ENCODE results near the gene PKDREJ. TPM values are rescaled to one million over a fixed set of nuclear protein-coding genes. Genes with fewer than 3 reads are reported as not detected.

The PKDREJ gene
- polyA plus RNA-seq, 1 of the 3 experiments (the other 2 are of a cell fraction) = not detected

DNA sequence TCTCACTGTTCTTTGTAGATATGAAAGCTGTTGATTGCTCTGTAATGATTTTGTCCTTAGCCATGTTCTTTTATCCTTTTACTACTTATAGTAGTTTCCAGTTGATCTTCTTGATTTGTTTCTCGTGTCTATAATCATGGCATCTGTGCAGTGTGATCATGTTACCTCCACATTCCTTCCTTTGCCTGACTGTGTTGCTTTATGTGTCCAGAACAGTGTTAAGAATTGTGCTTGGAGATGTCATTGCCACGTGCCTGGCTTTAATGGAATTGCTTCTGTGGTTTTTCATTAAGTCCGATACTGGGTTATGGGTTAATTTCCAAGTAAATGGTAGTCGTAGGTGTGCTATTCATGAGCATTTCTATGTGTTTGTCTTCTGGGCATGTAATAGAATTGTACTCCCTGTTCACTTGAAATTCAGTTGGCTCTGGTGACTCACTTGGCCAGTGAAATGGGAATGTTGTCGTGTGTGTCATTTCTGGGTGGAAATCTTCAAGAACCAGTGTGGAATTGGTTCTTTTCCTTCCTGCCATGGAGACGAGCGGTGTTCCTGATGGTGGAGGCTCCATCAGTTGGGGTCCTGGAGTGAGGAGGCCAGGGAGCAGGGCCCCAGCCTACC is 40.3 kb upstream of the PKDREJ start:
- ChIA-PET CTCF (interaction anchor here (1.4 to 3.2 kb wide), 2 partner anchors 181 to 297 kb away, joined by 3 to 16 read pairs; no protein-coding TSS in a partner anchor), POLR2A (no interaction called here)
- WGBS (ENCODE audit: low lambda C conversion rate) = 79% methylated on average over 7 of the region's 7 CpGs
- no peaks in the 10 kb centered on the region for H3K9me3 ChIP-seq
- no peak overlapping the region for H3K4me3 ChIP-seq (ENCODE audit: low read depth in 2 of 2, low read length in 1 of 2)
- H3K4me2 ChIP-seq = peak overlapping the region; percentile 19
- H3K27me3 ChIP-seq (ENCODE audit: insufficient read depth) = no peaks in the 10 kb centered on the region
- H4K20me1 ChIP-seq (ENCODE audit: insufficient read depth) = peaks cover 10% of the 10 kb centered on the region; the same call in 1 of the 2 replicates
- H3F3A ChIP-seq (replicated peaks; ENCODE audit: insufficient read depth) = peaks cover 21% of the 10 kb centered on the region
- DNase-seq = no peak
- peak overlapping the region in 1 of 2 experiments; percentile 50; a peak in 2 of 4 replicates for H3K27ac ChIP-seq (ENCODE audit: low read depth in 2 of 2, low read length in 1 of 2)
- H3K79me2 ChIP-seq (ENCODE audit: insufficient read depth) = peaks cover 99% of the 10 kb centered on the region
- peaks cover 0 to 13% of the 10 kb centered on the region in 2 experiments for H3K36me3 ChIP-seq (replicated peaks in 1 of 2; ENCODE audit: control insufficient read depth in 1 of 2, insufficient read depth in 2 of 2, low read length in 1 of 2)
- peak; percentile 27; the same call in 1 of the 2 replicates for TF ChIP-seq FOSL2 (IDR thresholded peaks at IDR 0.05; ENCODE audit: borderline replicate concordance, low read depth)
- TF ChIP-seq, protein P1, sequence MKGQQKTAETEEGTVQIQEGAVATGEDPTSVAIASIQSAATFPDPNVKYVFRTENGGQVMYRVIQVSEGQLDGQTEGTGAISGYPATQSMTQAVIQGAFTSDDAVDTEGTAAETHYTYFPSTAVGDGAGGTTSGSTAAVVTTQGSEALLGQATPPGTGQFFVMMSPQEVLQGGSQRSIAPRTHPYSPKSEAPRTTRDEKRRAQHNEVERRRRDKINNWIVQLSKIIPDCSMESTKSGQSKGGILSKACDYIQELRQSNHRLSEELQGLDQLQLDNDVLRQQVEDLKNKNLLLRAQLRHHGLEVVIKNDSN (IDR thresholded peaks at IDR 0.05; ENCODE audit: borderline replicate concordance, low read depth) = no peak
- H3K4me1 ChIP-seq (ENCODE audit: control insufficient read depth in 1 of 2, insufficient read depth in 2 of 2, low read depth in 1 of 2, low read length in 1 of 2) = peaks cover 2 to 10% of the 10 kb centered on the region in 2 experiments; a peak in 1 of 4 replicates
- H2AFZ ChIP-seq (ENCODE audit: low read depth) = no peak overlapping the region
- H3K9me2 ChIP-seq = no peaks in the 10 kb centered on the region
- H3K9ac ChIP-seq = no peak overlapping the region

DNA sequence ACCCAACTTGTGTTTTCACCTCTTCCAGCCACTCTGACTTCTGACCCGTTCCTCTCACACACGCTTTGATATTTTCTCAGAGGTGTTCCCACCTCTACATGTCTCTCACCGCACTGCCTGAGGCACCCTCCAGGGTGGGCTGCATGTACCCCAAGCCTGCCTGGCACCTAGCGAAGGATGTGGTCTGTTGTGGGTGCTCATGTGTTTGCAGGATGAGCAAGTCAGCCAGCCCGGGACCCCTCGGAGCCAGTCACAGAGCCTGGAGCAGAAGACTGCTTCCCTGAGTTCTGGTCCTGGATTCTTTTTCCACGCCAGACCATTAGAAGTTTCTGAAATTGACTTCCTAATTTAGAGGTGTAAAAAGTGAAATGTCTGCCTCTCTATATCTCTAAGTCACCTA is 37.3 kb upstream of the PKDREJ start:
- POLR2A ChIA-PET = no interaction called here
- H3K27ac ChIP-seq (ENCODE audit: low read depth in 2 of 2, low read length in 1 of 2) = no peak overlapping the region
- WGBS (ENCODE audit: low lambda C conversion rate) = 92% methylated on average over 7 of the region's 7 CpGs
- H3K79me2 ChIP-seq (ENCODE audit: insufficient read depth) = peaks cover 86% of the 10 kb centered on the region
- CTCF ChIA-PET = interaction anchor here (1.2 to 1.3 kb wide), 2 partner anchors 54 to 178 kb away, joined by 3 read pairs; no protein-coding TSS in a partner anchor
- H3K4me1 ChIP-seq (ENCODE audit: control insufficient read depth in 1 of 2, insufficient read depth in 2 of 2, low read depth in 1 of 2, low read length in 1 of 2) = peaks cover 14 to 19% of the 10 kb centered on the region in 2 experiments; a peak in 3 of 4 replicates
- TF ChIP-seq, protein P2, sequence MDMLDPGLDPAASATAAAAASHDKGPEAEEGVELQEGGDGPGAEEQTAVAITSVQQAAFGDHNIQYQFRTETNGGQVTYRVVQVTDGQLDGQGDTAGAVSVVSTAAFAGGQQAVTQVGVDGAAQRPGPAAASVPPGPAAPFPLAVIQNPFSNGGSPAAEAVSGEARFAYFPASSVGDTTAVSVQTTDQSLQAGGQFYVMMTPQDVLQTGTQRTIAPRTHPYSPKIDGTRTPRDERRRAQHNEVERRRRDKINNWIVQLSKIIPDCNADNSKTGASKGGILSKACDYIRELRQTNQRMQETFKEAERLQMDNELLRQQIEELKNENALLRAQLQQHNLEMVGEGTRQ (IDR thresholded peaks at IDR 0.05; ENCODE audit: borderline replicate concordance, low read depth, low read length) = no peak
- TF ChIP-seq JUND (IDR thresholded peaks at IDR 0.05) (no peak), MEF2A (IDR thresholded peaks at IDR 0.05; ENCODE audit: borderline replicate concordance, low read depth) (no peak), RFX5 (IDR thresholded peaks at IDR 0.05; ENCODE audit: low read length) (no peak), EZH2phosphoT487 (IDR thresholded peaks at IDR 0.05; ENCODE audit: borderline replicate concordance, low read depth) (no peak), FOXM1 (IDR thresholded peaks at IDR 0.05; ENCODE audit: low read depth) (no peak), GABPA (IDR thresholded peaks at IDR 0.05; ENCODE audit: low read depth) (no peak), TEAD4 (IDR thresholded peaks at IDR 0.05; ENCODE audit: borderline replicate concordance, insufficient read depth) (no peak), NFIC (IDR thresholded peaks at IDR 0.05; ENCODE audit: borderline replicate concordance) (no peak), FOXJ3 (CRISPR knock-in tag; IDR thresholded peaks at IDR 0.05) (no peak)
- TF ChIP-seq, protein P3, sequence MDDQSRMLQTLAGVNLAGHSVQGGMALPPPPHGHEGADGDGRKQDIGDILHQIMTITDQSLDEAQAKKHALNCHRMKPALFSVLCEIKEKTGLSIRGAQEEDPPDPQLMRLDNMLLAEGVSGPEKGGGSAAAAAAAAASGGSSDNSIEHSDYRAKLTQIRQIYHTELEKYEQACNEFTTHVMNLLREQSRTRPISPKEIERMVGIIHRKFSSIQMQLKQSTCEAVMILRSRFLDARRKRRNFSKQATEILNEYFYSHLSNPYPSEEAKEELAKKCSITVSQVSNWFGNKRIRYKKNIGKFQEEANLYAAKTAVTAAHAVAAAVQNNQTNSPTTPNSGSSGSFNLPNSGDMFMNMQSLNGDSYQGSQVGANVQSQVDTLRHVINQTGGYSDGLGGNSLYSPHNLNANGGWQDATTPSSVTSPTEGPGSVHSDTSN (IDR thresholded peaks at IDR 0.05) = no peak
- TF ChIP-seq, protein P4, sequence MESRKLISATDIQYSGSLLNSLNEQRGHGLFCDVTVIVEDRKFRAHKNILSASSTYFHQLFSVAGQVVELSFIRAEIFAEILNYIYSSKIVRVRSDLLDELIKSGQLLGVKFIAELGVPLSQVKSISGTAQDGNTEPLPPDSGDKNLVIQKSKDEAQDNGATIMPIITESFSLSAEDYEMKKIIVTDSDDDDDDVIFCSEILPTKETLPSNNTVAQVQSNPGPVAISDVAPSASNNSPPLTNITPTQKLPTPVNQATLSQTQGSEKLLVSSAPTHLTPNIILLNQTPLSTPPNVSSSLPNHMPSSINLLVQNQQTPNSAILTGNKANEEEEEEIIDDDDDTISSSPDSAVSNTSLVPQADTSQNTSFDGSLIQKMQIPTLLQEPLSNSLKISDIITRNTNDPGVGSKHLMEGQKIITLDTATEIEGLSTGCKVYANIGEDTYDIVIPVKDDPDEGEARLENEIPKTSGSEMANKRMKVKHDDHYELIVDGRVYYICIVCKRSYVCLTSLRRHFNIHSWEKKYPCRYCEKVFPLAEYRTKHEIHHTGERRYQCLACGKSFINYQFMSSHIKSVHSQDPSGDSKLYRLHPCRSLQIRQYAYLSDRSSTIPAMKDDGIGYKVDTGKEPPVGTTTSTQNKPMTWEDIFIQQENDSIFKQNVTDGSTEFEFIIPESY (IDR thresholded peaks at IDR 0.05; ENCODE audit: borderline replicate concordance, low read depth) = no peak
- TF ChIP-seq, protein P1 (IDR thresholded peaks at IDR 0.05; ENCODE audit: borderline replicate concordance, low read depth) = no peak
- TF ChIP-seq, protein P5, sequence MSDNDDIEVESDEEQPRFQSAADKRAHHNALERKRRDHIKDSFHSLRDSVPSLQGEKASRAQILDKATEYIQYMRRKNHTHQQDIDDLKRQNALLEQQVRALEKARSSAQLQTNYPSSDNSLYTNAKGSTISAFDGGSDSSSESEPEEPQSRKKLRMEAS (IDR thresholded peaks at IDR 0.05; ENCODE audit: low read depth) = no peak
- H2AFZ ChIP-seq (ENCODE audit: low read depth) = no peak overlapping the region
- H3K4me3 ChIP-seq (ENCODE audit: low read depth in 2 of 2, low read length in 1 of 2) = no peak overlapping the region
- no peaks in the 10 kb centered on the region for H3K9me3 ChIP-seq
- DNase-seq = no peak
- no peak overlapping the region for H3K9ac ChIP-seq
- peaks cover 0 to 8% of the 10 kb centered on the region in 2 experiments for H3K36me3 ChIP-seq (replicated peaks in 1 of 2; ENCODE audit: control insufficient read depth in 1 of 2, insufficient read depth in 2 of 2, low read length in 1 of 2)
- H3F3A ChIP-seq (replicated peaks; ENCODE audit: insufficient read depth) = peaks cover 17% of the 10 kb centered on the region
- H3K27me3 ChIP-seq (ENCODE audit: insufficient read depth) = no peaks in the 10 kb centered on the region
- peaks cover 10% of the 10 kb centered on the region; the same call in 1 of the 2 replicates for H4K20me1 ChIP-seq (ENCODE audit: insufficient read depth)
- H3K4me2 ChIP-seq = no peak overlapping the region
- H3K9me2 ChIP-seq = no peaks in the 10 kb centered on the region
